Amniotic epithelial cell (primary cell): ENCODE data around the gene TDP1.

ENCODE experiments used
- DNase-seq: peaks from one replicate; pipeline ENCODE4 v3.0.0-alpha.2; 2010; ENCODE audit warnings: low read depth

The TDP1 gene

GRCh38 chr14:89955745-89956660 is at the start of gene TDP1:
TDP1 (plus strand) TSS chr14:89955927; CDS start chr14:89963115, 7,188 bp downstream.
- DNase-seq, result peak; percentile 91

- DNase-seq, result no peak
Observed at GRCh38 chr14:89906000-89906399, 49.7 kb upstream of the TDP1 start.

DNA sequence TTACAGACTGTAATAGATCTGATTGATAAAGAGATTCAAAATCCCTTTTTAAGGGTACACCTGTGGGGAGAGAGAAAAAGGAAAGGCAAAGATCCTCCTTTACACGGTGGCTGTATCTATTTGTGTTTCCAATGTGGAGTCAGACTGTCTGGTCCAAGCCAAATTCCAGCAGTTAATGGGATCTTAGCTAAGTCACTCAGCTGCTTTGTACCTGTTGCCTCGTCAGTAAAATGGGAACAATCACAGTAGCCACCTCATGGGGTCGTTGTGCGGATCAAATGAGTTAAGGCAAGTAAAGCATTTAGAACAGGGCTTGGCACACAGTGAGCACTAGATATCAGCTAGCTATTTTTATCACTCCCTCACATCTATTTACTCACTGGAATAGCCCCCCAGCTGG is 48.1 kb upstream of the TDP1 start:
- no peak for DNase-seq

- DNase-seq, result no peak
Observed at GRCh38 chr14:89908712-89909450, 46.8 kb upstream of the TDP1 start.

GRCh38 chr14:89909586-89909985 is 46.1 kb upstream of the TDP1 start:
- no peak for DNase-seq

- DNase-seq, result no peak
Observed at GRCh38 chr14:89910691-89911009, 45.1 kb upstream of the TDP1 start.

DNA sequence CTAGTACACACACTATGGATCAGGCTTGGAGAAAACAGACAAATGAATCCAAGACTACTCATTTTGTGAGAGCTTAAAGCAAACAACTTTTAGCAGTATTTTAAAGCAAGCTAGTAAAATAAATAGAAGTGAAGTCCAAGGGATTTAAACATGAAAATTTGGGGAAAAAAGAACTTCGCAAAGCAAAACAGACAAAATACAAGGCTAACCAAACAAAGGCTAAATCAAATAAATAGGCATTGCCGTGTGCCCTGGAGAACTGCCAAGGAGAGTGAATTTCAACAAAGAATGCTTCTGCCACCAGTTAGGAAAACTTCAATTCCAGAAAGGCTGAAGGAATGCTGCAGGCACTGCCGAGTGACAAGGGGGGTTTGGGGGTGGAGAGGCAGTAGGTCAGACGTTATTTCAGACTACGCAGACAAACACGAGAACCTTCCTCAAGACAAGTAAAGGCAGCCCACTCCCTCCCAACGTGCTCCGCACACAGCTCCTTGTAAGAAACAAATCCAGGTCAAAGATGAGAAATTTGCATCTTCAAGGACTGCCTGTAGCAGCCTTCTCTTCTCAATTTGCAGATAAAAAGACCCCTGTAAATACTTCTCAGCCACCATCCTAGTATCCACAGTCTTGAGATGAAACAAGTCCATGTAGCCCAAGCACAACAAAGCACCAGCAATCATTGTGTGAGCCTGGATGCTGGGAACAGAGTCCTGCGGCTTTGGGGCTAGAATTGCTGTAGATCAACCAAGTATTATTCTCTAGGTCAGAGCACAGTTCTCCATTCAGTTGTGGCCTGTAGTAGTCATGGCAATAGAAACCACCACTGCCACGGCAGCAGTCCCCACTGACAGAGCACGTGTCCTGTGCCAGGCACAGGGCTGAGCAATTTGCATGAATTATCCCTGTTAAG is 44.5 kb upstream of the TDP1 start:
- DNase-seq, result no peak

- DNase-seq, result no peak
Observed at GRCh38 chr14:89912221-89912620, 43.5 kb upstream of the TDP1 start.

DNA sequence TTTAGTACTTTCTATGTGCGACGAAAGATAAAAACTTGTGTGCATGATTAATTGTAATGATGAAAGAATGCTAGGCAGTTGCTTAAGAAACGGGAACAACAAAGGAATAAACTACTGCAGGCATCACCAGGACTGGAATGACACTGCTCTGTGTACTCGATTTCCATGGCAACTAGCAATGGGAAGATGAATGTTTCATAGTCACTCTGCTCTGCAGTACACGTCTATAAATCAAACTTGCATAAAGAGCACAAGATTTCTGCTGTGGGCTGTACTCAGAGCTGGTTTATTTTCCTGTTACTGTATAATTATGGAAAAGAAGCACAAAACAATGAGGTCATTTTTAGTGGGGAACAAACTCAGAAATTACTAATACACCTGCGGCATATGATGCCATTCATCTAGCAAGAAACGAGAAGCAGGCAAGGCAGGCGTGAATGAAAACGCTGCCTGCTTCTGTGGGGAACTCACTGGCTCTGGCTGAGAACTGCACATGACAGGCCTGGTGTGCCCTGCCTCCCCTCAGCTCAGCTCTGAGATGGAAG is 43.0 kb upstream of the TDP1 start:
- DNase-seq, result peak; percentile 99

GRCh38 chr14:89915114-89915878 is 40.4 kb upstream of the TDP1 start:
- DNase-seq, result peak; percentile 70

GRCh38 chr14:89918721-89919120 is 37.0 kb upstream of the TDP1 start:
- no peak for DNase-seq

DNA sequence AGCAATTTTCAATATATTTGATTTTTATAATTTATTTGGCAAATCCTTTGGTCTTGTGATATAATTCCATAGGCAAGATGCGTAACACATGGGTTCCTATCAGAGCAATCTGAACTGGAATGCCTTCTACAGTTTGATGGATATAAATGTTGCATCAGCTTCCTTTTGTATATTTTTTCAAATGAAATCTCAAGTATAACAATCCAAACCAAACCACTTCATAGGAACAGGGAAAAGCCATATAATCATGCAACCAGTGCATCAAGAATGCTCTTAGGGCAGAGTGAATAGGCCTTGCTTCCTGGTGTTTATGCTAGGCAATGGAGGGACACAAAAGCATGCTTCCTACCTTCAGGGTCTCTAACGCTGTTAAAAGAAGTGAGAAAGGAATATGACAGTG is 35.7 kb upstream of the TDP1 start:
- DNase-seq, result no peak

DNA sequence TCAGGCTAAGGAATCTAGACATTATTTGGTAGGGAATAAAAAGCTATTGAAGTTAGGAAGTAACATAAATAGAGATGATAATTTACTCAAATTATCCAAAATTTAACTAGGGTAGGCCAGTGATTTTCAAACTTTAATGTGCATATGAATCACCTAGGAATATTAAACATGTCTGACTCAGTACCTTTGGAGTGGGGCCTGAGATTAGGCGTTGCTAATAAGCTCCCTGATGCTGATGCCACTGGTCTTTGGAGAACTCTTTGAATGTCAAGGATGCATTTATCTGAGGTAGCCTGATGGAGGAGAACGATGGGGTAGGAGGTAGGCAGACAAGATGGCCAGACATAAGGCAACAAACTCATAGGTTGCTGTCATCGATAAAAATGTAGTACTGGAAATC is 34.4 kb upstream of the TDP1 start:
- DNase-seq, result no peak

GRCh38 chr14:89922031-89922907 is 33.5 kb upstream of the TDP1 start:
- peak; percentile 92 for DNase-seq

- DNase-seq, result no peak
Observed at GRCh38 chr14:89924268-89924667, 31.5 kb upstream of the TDP1 start.

DNA sequence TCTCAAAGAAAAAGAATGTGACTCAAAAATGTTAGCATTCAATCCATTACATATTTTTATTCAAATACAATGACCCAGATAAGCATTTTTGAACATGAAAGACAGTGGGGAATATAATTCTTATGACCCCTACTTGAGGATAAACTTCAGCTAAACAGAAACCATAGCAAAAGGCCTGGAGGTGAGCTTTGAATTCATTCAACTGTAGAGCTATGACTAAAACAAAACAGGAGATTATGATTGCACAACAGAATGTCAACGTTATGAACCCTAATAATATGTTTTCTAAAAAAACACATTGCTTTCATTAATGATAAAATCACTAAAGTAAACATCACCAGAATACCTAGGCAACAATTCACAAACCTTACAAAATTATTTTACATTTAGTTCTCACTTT is 29.0 kb upstream of the TDP1 start:
- DNase-seq, result peak; percentile 75

GRCh38 chr14:89927186-89927865 is 28.4 kb upstream of the TDP1 start:
- no peak for DNase-seq

GRCh38 chr14:89933002-89933401 is 22.7 kb upstream of the TDP1 start:
- no peak for DNase-seq

DNA sequence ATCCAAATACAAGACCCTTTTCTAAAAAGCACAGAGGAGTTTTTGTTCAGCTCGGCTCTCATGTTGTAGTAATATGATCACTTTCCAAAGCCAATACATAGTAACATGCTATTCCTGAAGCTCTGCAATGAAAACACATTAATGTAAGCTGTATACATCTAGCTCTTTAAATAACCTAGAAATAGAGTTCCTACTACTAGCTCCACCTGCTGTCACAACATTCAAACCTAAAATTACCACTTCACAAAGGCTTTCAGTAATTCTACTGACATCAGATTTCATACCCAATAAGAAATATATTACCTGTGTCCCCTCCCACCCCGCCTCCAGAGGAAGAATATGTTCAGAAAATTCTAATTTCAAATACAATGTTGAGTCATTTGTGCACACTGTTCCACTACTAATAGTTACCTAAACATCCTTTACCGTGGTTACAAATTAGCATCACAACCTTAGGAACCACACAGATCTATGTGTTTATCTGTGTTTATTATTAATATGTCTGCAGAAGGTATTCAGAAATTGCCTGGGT is 19.0 kb upstream of the TDP1 start:
- DNase-seq, result no peak
